UCSD-AML1 (cell line): ENCODE results near the gene ZNF729.
"Not testable (repeated sequence)": the region's sequence is repeated elsewhere in the genome, so short reads cannot be mapped to it uniquely, and the experiment has no call there.

ENCODE experiments used
- DNase-seq: peaks from one replicate; lab custom pipeline; 2025; ENCODE audit not compliant: unreplicated experiment; lab: John Stamatoyannopoulos, UW

ZNF729 gene

DNA sequence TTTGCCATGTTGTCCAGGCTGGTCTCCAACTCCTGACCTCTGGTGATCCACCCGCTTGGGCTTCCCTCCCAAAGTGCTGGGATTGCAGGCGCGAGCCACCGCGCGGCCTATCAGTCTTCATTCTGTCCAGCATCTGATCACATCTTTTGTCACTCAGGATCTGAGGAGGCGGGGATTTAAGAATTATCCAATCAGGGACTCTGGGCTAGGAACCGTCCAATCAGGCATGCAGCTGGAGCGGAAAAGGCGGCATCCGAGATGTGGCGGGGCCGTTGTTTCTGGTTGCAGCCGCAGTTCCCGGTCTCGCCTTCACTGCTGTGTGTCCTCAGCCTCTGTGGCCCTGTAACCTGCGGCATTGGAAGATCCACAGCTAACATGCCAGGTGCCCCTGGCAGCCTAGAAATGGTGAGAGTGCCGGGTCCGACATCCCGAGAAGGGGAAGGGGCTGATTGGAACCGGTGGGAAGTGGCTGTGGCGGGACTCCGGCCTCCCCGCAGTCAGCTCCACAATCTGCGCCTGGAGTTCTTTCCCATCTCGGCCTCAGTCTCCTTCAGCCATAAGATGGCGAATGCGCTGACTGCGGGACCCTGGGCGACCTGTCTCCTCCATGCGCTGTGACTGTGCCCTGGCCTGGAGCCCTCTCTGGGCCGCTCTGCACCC lies at the start of gene ZNF729:
TSS of gene ZNF729 (plus strand) at position 291 of the 660 bp plus-strand sequence. CDS start at position 376, 85 bp downstream.
- DNase-seq, result no peak

- no peak for DNase-seq
Measured at GRCh38 chr19:22256856-22257255, 29.4 kb upstream of the ZNF729 start.

- no peak for DNase-seq
Measured at GRCh38 chr19:22257381-22257780, 28.9 kb upstream of the ZNF729 start.

DNA sequence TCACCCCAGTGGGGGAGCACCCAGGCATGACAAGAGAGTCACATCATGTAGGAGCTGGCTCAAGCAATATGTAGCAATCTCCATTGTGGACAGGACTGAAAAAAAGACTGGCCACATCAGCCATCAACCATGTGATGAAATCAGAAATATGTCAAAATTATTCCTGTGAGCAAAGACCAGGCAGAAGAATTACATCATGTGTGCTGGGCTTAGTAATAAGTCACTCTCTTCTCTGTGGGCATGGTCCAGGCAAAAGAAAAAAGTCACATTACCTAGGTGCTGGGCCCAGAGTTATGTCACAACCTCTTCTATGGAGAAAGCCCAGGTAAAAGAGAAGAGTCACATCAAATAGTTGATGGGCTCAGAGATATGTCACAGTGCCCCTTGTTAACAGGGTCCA lies 28.3 kb upstream of the ZNF729 start:
- no peak for DNase-seq

GRCh38 chr19:22260499-22260898 lies 25.7 kb upstream of the ZNF729 start:
- DNase-seq, result no peak

- DNase-seq, result no peak
Measured at GRCh38 chr19:22261596-22261995, 24.6 kb upstream of the ZNF729 start.

DNA sequence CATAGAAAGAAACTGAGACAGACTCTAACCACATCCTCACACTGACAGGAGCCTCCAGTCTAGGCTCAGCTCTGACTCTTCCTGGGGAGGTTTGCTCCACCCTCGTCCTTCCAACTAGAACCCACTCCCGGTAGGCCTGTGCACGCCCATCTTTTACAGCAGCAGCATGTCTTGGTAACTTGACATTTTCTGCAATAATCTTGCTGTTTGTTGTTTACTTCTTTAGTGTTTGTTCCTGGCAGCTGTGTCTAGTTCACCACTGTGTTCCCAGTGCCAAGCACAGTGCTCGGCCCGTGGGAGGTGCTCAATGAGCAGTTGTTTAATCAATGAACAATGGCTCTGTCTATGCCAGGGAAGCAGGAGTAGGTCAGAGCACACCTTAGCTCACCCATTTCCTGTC lies 23.1 kb upstream of the ZNF729 start:
- no peak for DNase-seq

- not testable (repeated sequence) for DNase-seq
Measured at GRCh38 chr19:22321554-22321953, 35.3 kb downstream of the ZNF729 start.

DNA sequence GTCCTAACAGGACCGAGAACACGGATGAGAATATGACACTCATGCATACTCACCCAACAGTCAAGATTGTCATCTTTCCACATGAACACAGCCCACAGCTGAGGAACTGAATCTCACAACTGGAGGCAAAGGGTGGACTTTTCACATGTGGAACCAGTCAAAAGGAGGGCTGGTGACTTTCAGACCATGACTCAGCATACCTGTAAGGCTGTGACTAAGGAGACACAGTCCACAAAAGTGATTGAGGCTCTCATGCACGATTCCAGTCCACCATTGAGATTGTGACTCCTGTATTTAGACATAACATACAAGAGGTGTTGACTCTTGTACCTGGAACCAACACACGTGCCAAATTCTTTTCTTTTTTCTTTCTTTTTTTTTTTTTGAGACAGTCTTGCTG lies 40.0 kb downstream of the ZNF729 start:
- no peak for DNase-seq

DNA sequence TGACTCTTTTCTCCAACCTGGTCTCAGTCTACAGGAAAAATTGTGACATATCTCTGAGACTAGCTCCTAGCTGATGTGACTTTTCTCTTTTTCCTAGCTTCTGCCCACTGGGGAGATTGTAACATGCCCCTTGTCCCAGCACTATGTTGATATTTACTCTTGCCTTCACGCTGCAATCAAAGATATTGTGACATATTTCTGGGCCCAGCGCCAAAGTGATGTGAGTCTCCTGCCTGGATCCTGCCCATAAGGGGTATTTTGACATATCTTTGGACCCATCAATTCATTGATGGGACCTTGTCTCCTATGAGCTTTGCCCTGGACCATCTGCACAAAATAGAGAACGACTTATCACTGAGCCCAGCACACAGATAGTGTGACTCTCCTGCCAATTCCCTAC lies 41.1 kb downstream of the ZNF729 start:
- DNase-seq, result no peak

- DNase-seq, result no peak
Measured at GRCh38 chr19:22331521-22331920, 45.3 kb downstream of the ZNF729 start.

- DNase-seq, result no peak
Measured at GRCh38 chr19:22332924-22333323, 46.7 kb downstream of the ZNF729 start.

DNA sequence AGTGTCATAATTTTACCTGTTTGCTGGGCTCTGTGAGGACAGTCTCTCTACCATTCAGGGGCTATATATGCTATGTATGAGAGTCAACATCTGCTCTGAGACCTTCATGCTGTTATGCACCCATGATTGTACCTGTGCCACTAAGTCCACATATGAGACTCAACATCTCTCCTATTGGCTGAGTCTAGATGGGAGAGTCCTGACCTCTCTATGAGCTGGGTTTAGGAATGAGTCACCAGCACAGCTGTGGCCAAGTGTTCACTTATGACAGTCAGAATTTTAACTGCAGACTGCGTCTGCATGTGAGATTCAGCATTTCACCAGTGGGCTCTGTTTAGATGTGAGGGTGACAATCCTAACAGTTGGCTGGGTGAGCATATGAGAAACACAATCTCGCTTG lies 49.5 kb downstream of the ZNF729 start:
- DNase-seq, result no peak

- no peak for DNase-seq
Measured at GRCh38 chr19:22354665-22355064, 68.4 kb downstream of the ZNF729 start.
